ENCODE data around the gene DNAJC17. TPM values are rescaled to one million over a fixed set of nuclear protein-coding genes. Genes with fewer than 3 reads are reported as not detected.

Gene DNAJC17
- total RNA-seq, 1 donor from 2014 or later: 14.0 TPM

DNA sequence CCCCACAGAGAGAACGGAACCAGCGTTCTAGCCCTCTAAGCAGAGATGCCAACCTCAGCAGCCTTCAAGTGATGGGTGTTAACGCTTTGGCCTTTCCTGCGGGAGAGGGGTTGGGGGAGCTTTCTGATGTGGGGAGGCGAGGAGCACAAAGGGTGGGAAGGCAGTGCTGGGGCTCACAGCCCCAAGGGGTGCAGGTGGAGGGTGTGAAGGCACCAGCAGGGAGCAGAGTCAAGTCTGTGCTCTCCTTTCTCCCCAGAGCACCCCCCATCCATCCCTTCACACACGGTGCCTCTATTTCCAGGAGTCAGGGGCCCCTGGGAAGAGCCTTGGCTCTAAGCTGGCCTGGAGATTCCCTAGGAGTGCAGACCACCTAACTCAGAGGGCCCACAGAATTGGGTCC is 33.4 kb downstream of the DNAJC17 start:
- Histone ChIP-seq H3K36me3 (peaks cover 0 to 49% of the 10 kb centered on the region in 2 donors), H3K9me3 (no peaks in the 10 kb centered on the region), H3K4me1 (peaks cover 38% of the 10 kb centered on the region), H3K27ac (no peak overlapping the region), H3K4me3 (no peak overlapping the region), H3K27me3 (no peaks in the 10 kb centered on the region)
- intact Hi-C loops (cut with DNase I): no loop called here
- TF ChIP-seq, protein P1, sequence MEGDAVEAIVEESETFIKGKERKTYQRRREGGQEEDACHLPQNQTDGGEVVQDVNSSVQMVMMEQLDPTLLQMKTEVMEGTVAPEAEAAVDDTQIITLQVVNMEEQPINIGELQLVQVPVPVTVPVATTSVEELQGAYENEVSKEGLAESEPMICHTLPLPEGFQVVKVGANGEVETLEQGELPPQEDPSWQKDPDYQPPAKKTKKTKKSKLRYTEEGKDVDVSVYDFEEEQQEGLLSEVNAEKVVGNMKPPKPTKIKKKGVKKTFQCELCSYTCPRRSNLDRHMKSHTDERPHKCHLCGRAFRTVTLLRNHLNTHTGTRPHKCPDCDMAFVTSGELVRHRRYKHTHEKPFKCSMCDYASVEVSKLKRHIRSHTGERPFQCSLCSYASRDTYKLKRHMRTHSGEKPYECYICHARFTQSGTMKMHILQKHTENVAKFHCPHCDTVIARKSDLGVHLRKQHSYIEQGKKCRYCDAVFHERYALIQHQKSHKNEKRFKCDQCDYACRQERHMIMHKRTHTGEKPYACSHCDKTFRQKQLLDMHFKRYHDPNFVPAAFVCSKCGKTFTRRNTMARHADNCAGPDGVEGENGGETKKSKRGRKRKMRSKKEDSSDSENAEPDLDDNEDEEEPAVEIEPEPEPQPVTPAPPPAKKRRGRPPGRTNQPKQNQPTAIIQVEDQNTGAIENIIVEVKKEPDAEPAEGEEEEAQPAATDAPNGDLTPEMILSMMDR (IDR thresholded peaks at IDR 0.05): no peak
- no peak for TF ChIP-seq POLR2A (IDR thresholded peaks at IDR 0.05)
- DNase-seq (ENCODE audit: extremely low spot score in 2 of 2): peak in 1 of 2 donors; percentile 80

DNA sequence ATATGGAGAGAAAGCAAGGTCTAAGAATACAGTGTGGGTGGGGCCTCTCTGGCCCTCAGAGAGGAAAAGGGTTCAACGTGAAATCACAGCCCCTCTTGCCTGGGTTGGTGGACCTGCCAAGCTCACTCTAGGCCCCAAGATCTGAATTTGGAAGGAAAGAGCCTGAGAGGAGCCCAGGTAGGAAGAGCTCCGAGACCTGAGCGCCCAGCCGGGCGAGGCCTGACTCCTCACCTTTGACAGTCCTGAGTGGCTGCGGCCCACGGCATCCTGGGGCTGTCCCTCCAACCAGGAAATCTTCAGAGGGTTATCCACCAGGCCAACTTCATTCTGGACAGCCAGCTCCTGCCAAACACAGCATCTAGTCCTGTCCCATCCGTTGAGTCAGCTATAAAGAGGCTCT is 33.8 kb downstream of the DNAJC17 start:
- peaks cover 0 to 45% of the 10 kb centered on the region in 2 donors for H3K36me3 ChIP-seq
- H3K9me3 ChIP-seq: no peaks in the 10 kb centered on the region
- DNase-seq (ENCODE audit: extremely low spot score in 2 of 2): peak in 1 of 2 donors; percentile 69
- TF ChIP-seq POLR2AphosphoS5 (IDR thresholded peaks at IDR 0.05; ENCODE audit: insufficient read depth in 1 of 2, low read depth in 1 of 2) (no peak), POLR2A (IDR thresholded peaks at IDR 0.05) (no peak)
- TF ChIP-seq, protein P1 (IDR thresholded peaks at IDR 0.05): no peak
- peaks cover 42% of the 10 kb centered on the region for H3K4me1 ChIP-seq
- H3K27ac ChIP-seq: no peak overlapping the region
- intact Hi-C loops (cut with DNase I): no loop called here
- H3K27me3 ChIP-seq: no peaks in the 10 kb centered on the region
- H3K4me3 ChIP-seq: no peak overlapping the region

DNA sequence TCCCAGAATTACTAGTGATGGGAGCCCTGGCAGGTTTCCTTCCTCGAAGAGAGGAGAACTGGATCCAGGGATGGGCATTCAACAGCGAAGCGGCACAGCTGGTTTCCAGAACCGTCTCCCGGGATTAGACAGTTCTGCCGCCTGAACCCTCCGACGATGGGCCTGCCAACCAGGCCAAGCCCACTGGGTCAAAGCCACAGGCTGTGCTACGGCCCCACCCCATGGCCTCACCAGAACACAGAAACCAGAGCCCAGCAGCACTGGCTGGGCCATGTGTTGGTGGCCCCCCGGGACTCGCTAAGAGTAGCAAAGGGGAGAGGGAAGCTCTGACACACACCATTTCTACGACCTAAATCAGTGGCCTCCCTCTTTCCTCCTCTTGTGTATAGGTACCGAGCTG is 35.3 kb downstream of the DNAJC17 start:
- H3K36me3 ChIP-seq: peaks cover 0 to 36% of the 10 kb centered on the region in 2 donors
- H3K4me1 ChIP-seq: peaks cover 51% of the 10 kb centered on the region
- no peak overlapping the region for H3K27ac ChIP-seq
- TF ChIP-seq POLR2AphosphoS5 (IDR thresholded peaks at IDR 0.05; ENCODE audit: insufficient read depth in 1 of 2, low read depth in 1 of 2) (no peak), POLR2A (IDR thresholded peaks at IDR 0.05) (no peak)
- TF ChIP-seq, protein P1 (IDR thresholded peaks at IDR 0.05): no peak
- no peaks in the 10 kb centered on the region for H3K9me3 ChIP-seq
- intact Hi-C loops (cut with DNase I): no loop called here
- H3K4me3 ChIP-seq: no peak overlapping the region
- H3K27me3 ChIP-seq: no peaks in the 10 kb centered on the region
- peak in 1 of 2 donors; percentile 82 for DNase-seq (ENCODE audit: extremely low spot score in 2 of 2)

DNA sequence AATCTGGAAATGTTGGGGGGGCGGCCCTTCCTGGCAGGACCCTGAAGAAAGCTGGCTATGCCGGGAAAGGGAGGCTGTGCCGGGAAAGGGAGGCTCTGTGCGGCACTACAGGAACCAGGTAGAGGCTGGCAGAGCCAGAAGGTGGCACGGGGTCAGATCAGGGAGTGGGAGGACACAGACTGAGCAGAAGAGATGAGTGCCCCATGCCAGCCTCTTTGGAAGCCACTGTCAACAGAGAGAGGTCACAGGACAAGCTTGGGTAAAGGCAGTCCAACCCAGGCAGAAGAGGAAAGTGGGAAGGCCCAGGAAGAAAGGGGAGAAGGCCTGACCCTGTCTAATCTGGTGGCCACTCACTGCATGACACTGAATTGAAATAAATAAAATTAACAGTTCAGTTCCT is 36.0 kb downstream of the DNAJC17 start:
- no peak for DNase-seq (ENCODE audit: extremely low spot score in 2 of 2)
- intact Hi-C loops (cut with DNase I): no loop called here
- TF ChIP-seq, protein P1 (IDR thresholded peaks at IDR 0.05): no peak
- TF ChIP-seq POLR2AphosphoS5 (IDR thresholded peaks at IDR 0.05; ENCODE audit: insufficient read depth in 1 of 2, low read depth in 1 of 2) (no peak), POLR2A (IDR thresholded peaks at IDR 0.05) (no peak)
- peaks cover 0 to 32% of the 10 kb centered on the region in 2 donors for H3K36me3 ChIP-seq
- H3K27ac ChIP-seq: peak overlapping the region; percentile 57
- no peaks in the 10 kb centered on the region for H3K27me3 ChIP-seq
- no peaks in the 10 kb centered on the region for H3K9me3 ChIP-seq
- peaks cover 51% of the 10 kb centered on the region for H3K4me1 ChIP-seq
- no peak overlapping the region for H3K4me3 ChIP-seq

DNA sequence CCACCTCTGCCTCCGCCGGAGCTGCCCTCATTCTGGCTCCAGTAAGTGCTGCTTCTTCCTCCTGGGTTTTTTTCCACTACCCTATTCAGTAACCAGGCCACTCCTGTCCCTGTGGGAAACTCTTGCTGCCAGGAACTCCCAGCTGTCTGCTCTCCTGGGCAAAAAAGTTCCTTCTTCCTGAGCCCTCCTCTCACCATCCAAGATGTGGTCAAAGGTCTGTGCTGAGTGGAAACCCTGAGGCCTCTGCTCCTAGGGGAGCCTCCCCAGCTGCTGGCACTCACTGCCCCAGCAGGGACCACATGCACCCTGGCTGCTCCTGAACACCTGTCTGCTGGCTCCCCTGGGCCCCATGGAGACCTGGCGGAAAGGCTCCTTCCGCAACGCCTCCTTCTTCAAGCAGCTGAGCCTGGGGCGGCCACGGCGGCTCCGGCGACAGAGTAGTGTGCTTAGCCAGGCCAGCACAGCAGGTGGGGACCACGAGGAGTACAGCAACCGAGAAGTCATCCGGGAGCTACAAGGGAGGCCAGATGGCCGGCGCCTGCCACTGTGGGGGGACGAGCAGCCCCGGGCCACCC is 37.0 kb downstream of the DNAJC17 start:
- H3K36me3 ChIP-seq: peaks cover 0 to 23% of the 10 kb centered on the region in 2 donors

More for the DNA sequence above, 37.0 kb downstream of the DNAJC17 start:
- Histone ChIP-seq H3K9me3 (no peaks in the 10 kb centered on the region), H3K4me1 (peaks cover 59% of the 10 kb centered on the region), H3K27me3 (no peaks in the 10 kb centered on the region), H3K27ac (peak overlapping the region; percentile 57), H3K4me3 (peak overlapping the region in 1 of 2 donors; percentile 21)
- no peak for DNase-seq (ENCODE audit: extremely low spot score in 2 of 2)
- intact Hi-C loops (cut with DNase I): no loop called here
- TF ChIP-seq POLR2A (IDR thresholded peaks at IDR 0.05) (no peak), POLR2AphosphoS5 (IDR thresholded peaks at IDR 0.05; ENCODE audit: insufficient read depth in 1 of 2, low read depth in 1 of 2) (no peak)
- TF ChIP-seq, protein P1 (IDR thresholded peaks at IDR 0.05): no peak
